Measurements from ENCODE around the gene NEK6.

NEK6 gene

GRCh38 chr9:124273427-124274160 is 15.8 kb downstream of the NEK6 start:
- H3K36me3 Mint-ChIP-seq (ENCODE audit: low read depth): no peaks in the 10 kb centered on the region
- H3K27me3 Mint-ChIP-seq (ENCODE audit: low read depth): no peaks in the 10 kb centered on the region
- H3K4me3 Mint-ChIP-seq: no peak overlapping the region
- no peak for TF ChIP-seq CTCF (IDR thresholded peaks at IDR 0.05; ENCODE audit: unreplicated experiment in 3 of 3)
- H3K27ac Mint-ChIP-seq: peak overlapping the region in 2 of 3 experiments; percentile 40 to 66
- H3K9me3 Mint-ChIP-seq: no peaks in the 10 kb centered on the region
- H3K4me1 Mint-ChIP-seq: peaks cover 39% of the 10 kb centered on the region

- no peak overlapping the region for H3K4me3 Mint-ChIP-seq
- H3K4me1 Mint-ChIP-seq: peaks cover 36% of the 10 kb centered on the region
- peak overlapping the region in 2 of 3 experiments; percentile 40 to 66 for H3K27ac Mint-ChIP-seq
- H3K36me3 Mint-ChIP-seq (ENCODE audit: low read depth): no peaks in the 10 kb centered on the region
- TF ChIP-seq CTCF (IDR thresholded peaks at IDR 0.05; ENCODE audit: unreplicated experiment in 3 of 3): no peak
- H3K9me3 Mint-ChIP-seq: no peaks in the 10 kb centered on the region
- no peaks in the 10 kb centered on the region for H3K27me3 Mint-ChIP-seq (ENCODE audit: low read depth)
These were observed 16.5 kb downstream of the NEK6 start for GRCh38 chr9:124274226-124274625.

DNA sequence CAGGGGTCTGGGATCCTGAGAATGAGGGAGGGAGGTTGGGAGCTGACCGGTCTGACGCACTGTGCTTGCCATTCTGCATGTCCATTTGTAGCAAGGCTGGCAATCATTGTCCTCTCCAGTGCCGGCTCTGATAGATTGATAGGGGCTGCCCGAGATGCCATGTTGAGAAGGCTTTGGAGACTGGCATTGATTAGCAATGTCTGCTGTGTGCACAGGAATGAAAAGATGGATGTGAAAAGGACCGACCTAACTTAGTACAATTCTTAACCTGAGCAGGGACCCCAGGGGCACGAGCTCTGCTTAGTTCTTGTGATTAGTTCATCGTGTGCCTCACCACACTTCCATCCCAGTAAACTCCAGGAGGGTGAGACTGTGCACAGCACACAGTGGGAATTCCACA is 17.0 kb downstream of the NEK6 start:
- H3K27me3 Mint-ChIP-seq (ENCODE audit: low read depth): no peaks in the 10 kb centered on the region
- H3K4me3 Mint-ChIP-seq: no peak overlapping the region
- H3K27ac Mint-ChIP-seq: peak overlapping the region in 2 of 3 experiments; percentile 40 to 55
- H3K4me1 Mint-ChIP-seq: peaks cover 40% of the 10 kb centered on the region
- no peaks in the 10 kb centered on the region for H3K36me3 Mint-ChIP-seq (ENCODE audit: low read depth)
- H3K9me3 Mint-ChIP-seq: no peaks in the 10 kb centered on the region
- TF ChIP-seq CTCF (IDR thresholded peaks at IDR 0.05; ENCODE audit: unreplicated experiment in 3 of 3): no peak

DNA sequence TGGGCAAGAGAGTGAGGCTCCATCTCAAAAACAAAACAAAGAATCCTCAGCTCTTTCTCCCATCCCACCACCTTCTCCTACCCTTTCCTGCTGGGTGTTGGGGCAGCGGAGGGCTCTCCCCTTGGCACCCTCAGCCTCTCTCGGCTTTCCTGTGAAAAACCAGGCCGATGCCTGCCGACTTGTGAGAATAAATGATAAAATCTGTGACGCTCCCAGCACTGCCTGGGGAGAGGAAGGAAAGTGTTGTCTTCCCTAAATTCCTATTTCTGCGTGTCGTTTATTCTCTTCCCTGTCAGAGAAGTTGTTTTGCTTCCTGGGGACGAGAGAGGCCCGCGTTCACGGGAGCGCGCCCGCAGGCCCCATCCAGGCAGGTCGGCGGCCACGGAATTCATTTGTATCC is 19.7 kb downstream of the NEK6 start:
- no peak for TF ChIP-seq CTCF (IDR thresholded peaks at IDR 0.05; ENCODE audit: unreplicated experiment in 3 of 3)
- Mint-ChIP-seq H3K4me1 (peaks cover 49% of the 10 kb centered on the region), H3K27ac (peak overlapping the region in 2 of 3 experiments; percentile 43 to 65), H3K4me3 (no peak overlapping the region), H3K9me3 (no peaks in the 10 kb centered on the region), H3K36me3 (ENCODE audit: low read depth) (peaks cover 4% of the 10 kb centered on the region), H3K27me3 (ENCODE audit: low read depth) (no peaks in the 10 kb centered on the region)

- Mint-ChIP-seq H3K36me3 (ENCODE audit: low read depth) (peaks cover 4% of the 10 kb centered on the region), H3K27me3 (ENCODE audit: low read depth) (no peaks in the 10 kb centered on the region), H3K4me3 (no peak overlapping the region), H3K4me1 (peaks cover 49% of the 10 kb centered on the region), H3K9me3 (no peaks in the 10 kb centered on the region), H3K27ac (peak overlapping the region in 2 of 3 experiments; percentile 43 to 65)
- no peak for TF ChIP-seq CTCF (IDR thresholded peaks at IDR 0.05; ENCODE audit: unreplicated experiment in 3 of 3)
These were observed 20.3 kb downstream of the NEK6 start for GRCh38 chr9:124278054-124278540.
